Stimulated activated naive B cell treated with anti-CD40 and anti-IgM and Interleukin-4, amounts not matched to agents 10 μg/mL and 1 μg/mL and 100 μg/mL, for 72 hours (primary cell): ENCODE measurements around the gene BLACAT1.

Experiments used
- ATAC-seq, 2 donors: fragments of 150-1000 bp; cut with Tn5 transposase; replicated peaks; 2 replicates each; pipeline ENCODE4 v1.10.0; 2021; ENCODE audit warnings: moderate library complexity in 1 of 2
- DNase-seq: peaks from one replicate; pipeline ENCODE4 v3.0.0; 2021
- H3K27ac Mint-ChIP-seq: one replicate; pipeline ENCODE4 v1.8.0; 2022; ENCODE audit warnings: mild to moderate bottlenecking, mixed read lengths
- H3K27me3 Mint-ChIP-seq, 2 donors: one replicate each; pipeline ENCODE4 v1.8.0; 2022; ENCODE audit warnings: mixed read lengths in 2 of 2
- H3K36me3 Mint-ChIP-seq, 2 donors: one replicate each; pipeline ENCODE4 v1.8.0; 2022; ENCODE audit warnings: mixed read lengths in 2 of 2, mild to moderate bottlenecking in 1 of 2
- H3K4me1 Mint-ChIP-seq, 2 donors: one replicate each; pipeline ENCODE4 v1.8.0; 2022; ENCODE audit warnings: mixed read lengths in 2 of 2, mild to moderate bottlenecking in 1 of 2
- H3K4me3 Mint-ChIP-seq, 2 donors: one replicate each; pipeline ENCODE4 v1.8.0; 2022; ENCODE audit warnings: mild to moderate bottlenecking in 2 of 2, mixed read lengths in 2 of 2, moderate library complexity in 1 of 2
- H3K9me3 Mint-ChIP-seq, 2 donors: one replicate each; pipeline ENCODE4 v1.8.0; 2022; ENCODE audit warnings: mixed read lengths in 2 of 2, mild to moderate bottlenecking in 1 of 2

The BLACAT1 gene

GRCh38 chr1:205444931-205445645 lies 10.8 kb downstream of the BLACAT1 start:
- Mint-ChIP-seq H3K27me3 (peaks cover 11 to 43% of the 10 kb centered on the region in 2 donors), H3K4me1 (peaks cover 24 to 61% of the 10 kb centered on the region in 2 donors), H3K27ac (no peak overlapping the region), H3K9me3 (no peaks in the 10 kb centered on the region), H3K36me3 (peaks cover 0 to 2% of the 10 kb centered on the region in 2 donors), H3K4me3 (no peak overlapping the region)
- no peak for DNase-seq
- no peak for ATAC-seq

GRCh38 chr1:205444300-205444930 lies 11.4 kb downstream of the BLACAT1 start:
- DNase-seq (no peak), ATAC-seq (no peak)
- Mint-ChIP-seq H3K36me3 (peaks cover 0 to 2% of the 10 kb centered on the region in 2 donors), H3K9me3 (no peaks in the 10 kb centered on the region), H3K27ac (no peak overlapping the region), H3K27me3 (peaks cover 11 to 39% of the 10 kb centered on the region in 2 donors), H3K4me3 (no peak overlapping the region), H3K4me1 (peaks cover 30 to 63% of the 10 kb centered on the region in 2 donors)

- H3K27ac Mint-ChIP-seq: no peak overlapping the region
- peaks cover 11 to 33% of the 10 kb centered on the region in 2 donors for H3K27me3 Mint-ChIP-seq
- ATAC-seq: no peak
- no peak overlapping the region for H3K4me3 Mint-ChIP-seq
- H3K9me3 Mint-ChIP-seq: no peaks in the 10 kb centered on the region
- peaks cover 0 to 2% of the 10 kb centered on the region in 2 donors for H3K36me3 Mint-ChIP-seq
- DNase-seq: no peak
- peaks cover 32 to 66% of the 10 kb centered on the region in 2 donors for H3K4me1 Mint-ChIP-seq
Measured at GRCh38 chr1:205443585-205444299, 12.1 kb downstream of the BLACAT1 start.

GRCh38 chr1:205442051-205442725 lies 13.7 kb downstream of the BLACAT1 start:
- no peak for ATAC-seq
- Mint-ChIP-seq H3K9me3 (no peaks in the 10 kb centered on the region), H3K27ac (peak overlapping the region; percentile 14), H3K27me3 (peaks cover 8 to 24% of the 10 kb centered on the region in 2 donors), H3K36me3 (no peaks in the 10 kb centered on the region), H3K4me3 (no peak overlapping the region), H3K4me1 (peaks cover 38 to 79% of the 10 kb centered on the region in 2 donors)
- no peak for DNase-seq

GRCh38 chr1:205441716-205442050 lies 14.2 kb downstream of the BLACAT1 start:
- peaks cover 5 to 21% of the 10 kb centered on the region in 2 donors for H3K27me3 Mint-ChIP-seq
- H3K4me1 Mint-ChIP-seq: peaks cover 42 to 84% of the 10 kb centered on the region in 2 donors
- H3K27ac Mint-ChIP-seq: peak overlapping the region; percentile 87
- peak overlapping the region; percentile 73 to 74 for H3K4me3 Mint-ChIP-seq
- no peaks in the 10 kb centered on the region for H3K9me3 Mint-ChIP-seq
- no peak for DNase-seq
- no peak for ATAC-seq
- H3K36me3 Mint-ChIP-seq: no peaks in the 10 kb centered on the region

- peak in 1 of 2 donors; percentile 51 for ATAC-seq
- peak overlapping the region; percentile 87 for H3K27ac Mint-ChIP-seq
Measured at GRCh38 chr1:205441318-205441633, 14.6 kb downstream of the BLACAT1 start.

GRCh38 chr1:205440476-205441317 lies 15.1 kb downstream of the BLACAT1 start:
- peak; percentile 83 to 85 for ATAC-seq
- Mint-ChIP-seq H3K27me3 (peaks cover 0 to 11% of the 10 kb centered on the region in 2 donors), H3K4me3 (peak overlapping the region; percentile 73 to 74), H3K27ac (peak overlapping the region; percentile 88), H3K4me1 (peaks cover 49 to 94% of the 10 kb centered on the region in 2 donors), H3K36me3 (no peaks in the 10 kb centered on the region), H3K9me3 (no peaks in the 10 kb centered on the region)
- DNase-seq: peak; percentile 28

More at GRCh38 chr1:205441318-205441633, 14.6 kb downstream of the BLACAT1 start:
- Mint-ChIP-seq H3K4me1 (peaks cover 43 to 88% of the 10 kb centered on the region in 2 donors), H3K9me3 (no peaks in the 10 kb centered on the region), H3K36me3 (no peaks in the 10 kb centered on the region), H3K4me3 (peak overlapping the region; percentile 73 to 74), H3K27me3 (peaks cover 3 to 17% of the 10 kb centered on the region in 2 donors)
- no peak for DNase-seq

GRCh38 chr1:205440121-205440475 lies 15.7 kb downstream of the BLACAT1 start:
- peaks cover 0 to 7% of the 10 kb centered on the region in 2 donors for H3K27me3 Mint-ChIP-seq
- peaks cover 50 to 95% of the 10 kb centered on the region in 2 donors for H3K4me1 Mint-ChIP-seq
- no peak overlapping the region for H3K4me3 Mint-ChIP-seq
- no peak for DNase-seq
- H3K9me3 Mint-ChIP-seq: no peaks in the 10 kb centered on the region
- H3K27ac Mint-ChIP-seq: peak overlapping the region; percentile 88
- no peaks in the 10 kb centered on the region for H3K36me3 Mint-ChIP-seq
- ATAC-seq: no peak

GRCh38 chr1:205438213-205439158 lies 17.4 kb downstream of the BLACAT1 start:
- ATAC-seq: no peak
- Mint-ChIP-seq H3K9me3 (no peaks in the 10 kb centered on the region), H3K4me3 (no peak overlapping the region), H3K36me3 (no peaks in the 10 kb centered on the region), H3K27ac (no peak overlapping the region), H3K27me3 (no peaks in the 10 kb centered on the region), H3K4me1 (peaks cover 50 to 83% of the 10 kb centered on the region in 2 donors)
- DNase-seq: no peak

- Mint-ChIP-seq H3K4me3 (no peak overlapping the region), H3K4me1 (peaks cover 50 to 73% of the 10 kb centered on the region in 2 donors), H3K36me3 (no peaks in the 10 kb centered on the region), H3K9me3 (no peaks in the 10 kb centered on the region), H3K27ac (no peak overlapping the region), H3K27me3 (no peaks in the 10 kb centered on the region)
- no peak for DNase-seq
- no peak for ATAC-seq
Measured at GRCh38 chr1:205437570-205437969, 18.3 kb downstream of the BLACAT1 start.

- H3K27me3 Mint-ChIP-seq: no peaks in the 10 kb centered on the region
- H3K9me3 Mint-ChIP-seq: no peaks in the 10 kb centered on the region
- no peak for ATAC-seq
- H3K4me1 Mint-ChIP-seq: peaks cover 53 to 72% of the 10 kb centered on the region in 2 donors
- peak overlapping the region; percentile 59 for H3K27ac Mint-ChIP-seq
- no peak for DNase-seq
- no peaks in the 10 kb centered on the region for H3K36me3 Mint-ChIP-seq
- H3K4me3 Mint-ChIP-seq: no peak overlapping the region
Measured at GRCh38 chr1:205436776-205437410, 19.0 kb downstream of the BLACAT1 start.
